AG04449 (cell line): ENCODE results near the gene WBP1L.

Experiments used
- CTCF ChIA-PET: fragments of 350-600 bp; formaldehyde crosslinking; extraction: SDS; loops from one replicate; lab custom pipeline; 2021; ENCODE audit warnings: antibody characterized with exemption; lab: Yijun Ruan, JAX
- POLR2A ChIA-PET: fragments of 400-600, 350-600 bp; formaldehyde crosslinking; extraction: SDS; loops from one replicate; lab custom pipeline; 2020; ENCODE audit warnings: antibody characterized with exemption, inconsistent platforms; lab: Yijun Ruan, JAX
- DNase-seq: peaks from one replicate; pipeline ENCODE4 v3.0.0-alpha.2; 2010; ENCODE audit warnings: low read depth, low spot score
- H3K4me3 ChIP-seq: 2 replicates; pipeline ENCODE4 v1.5.1; 2011; ENCODE audit warnings: low read depth, mild to moderate bottlenecking, control low read depth, low read length
- CTCF ChIP-seq: IDR thresholded peaks from one replicate; pipeline ENCODE4 v1.5.1; 2011; ENCODE audit warnings: mild to moderate bottlenecking, moderate library complexity, low read length, control low read depth, inconsistent platforms; ENCODE audit not compliant: insufficient read depth; ENCODE audit errors: missing control alignments

Gene WBP1L

GRCh38 chr10:102801496-102801895 lies 57.7 kb downstream of the WBP1L start:
- DNase-seq: no peak
- TF ChIP-seq CTCF: no peak
- CTCF ChIA-PET: interaction anchor here (0.7 to 2.3 kb wide), 3 partner anchors 24 to 57 kb away, joined by 3 to 8 read pairs (median 4); no protein-coding TSS in a partner anchor
- POLR2A ChIA-PET: no interaction called here
- H3K4me3 ChIP-seq: no peak overlapping the region

- ChIA-PET POLR2A (no interaction called here), CTCF (interaction anchor here (0.9 to 2.3 kb wide), 3 partner anchors 25 to 75 kb away, joined by 4 to 8 read pairs (median 5); no protein-coding TSS in a partner anchor)
- DNase-seq: no peak
- no peak overlapping the region for H3K4me3 ChIP-seq
- TF ChIP-seq CTCF: no peak
Measured at GRCh38 chr10:102801978-102802377, 58.2 kb downstream of the WBP1L start.

DNA sequence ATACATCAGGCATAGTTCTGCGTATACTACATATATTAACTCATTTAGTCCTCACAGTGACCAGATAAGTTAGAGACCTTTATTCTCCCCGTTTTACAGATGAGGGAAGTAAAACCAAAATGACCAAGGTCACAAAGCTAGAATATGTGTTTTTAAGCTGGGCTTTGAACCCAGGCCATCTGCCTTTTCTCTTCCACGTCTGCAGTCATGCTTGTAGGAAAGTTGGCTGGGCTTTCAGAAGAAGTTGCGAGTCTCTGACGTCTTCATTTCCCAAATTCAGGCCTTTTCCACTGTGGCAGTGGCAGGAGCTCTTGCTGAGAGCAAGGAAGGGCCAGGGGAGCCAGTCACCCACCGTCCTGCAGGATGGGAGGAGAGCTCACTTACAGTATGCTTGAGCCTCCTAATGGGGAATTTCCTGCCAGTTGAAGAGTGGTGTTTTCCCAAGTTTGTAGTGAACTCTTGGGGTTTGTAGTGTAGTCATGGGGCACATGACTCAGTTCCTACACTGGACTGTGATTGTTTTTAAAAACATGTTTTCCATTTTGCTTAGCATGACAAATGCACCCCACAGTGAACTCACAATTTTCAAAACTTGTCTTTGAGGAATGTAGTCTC lies 59.3 kb downstream of the WBP1L start:
- ChIA-PET CTCF (interaction anchor here (0.7 to 2.3 kb wide), 5 partner anchors 13 to 99 kb away, joined by 3 to 8 read pairs (median 4); no protein-coding TSS in a partner anchor), POLR2A (interaction anchor here (0.9 to 1.0 kb wide), 2 partner anchors 26 to 27 kb away, joined by 3 read pairs; no protein-coding TSS in a partner anchor)
- H3K4me3 ChIP-seq: no peak overlapping the region
- peak; percentile 91 for DNase-seq
- TF ChIP-seq CTCF: no peak

GRCh38 chr10:102804382-102805055 lies 60.8 kb downstream of the WBP1L start:
- POLR2A ChIA-PET: no interaction called here

GRCh38 chr10:102808380-102808779 lies 64.6 kb downstream of the WBP1L start:
- ChIA-PET CTCF (no interaction called here), POLR2A (no interaction called here)
- no peak for DNase-seq
- H3K4me3 ChIP-seq: no peak overlapping the region
- no peak for TF ChIP-seq CTCF

More at GRCh38 chr10:102804382-102805055, 60.8 kb downstream of the WBP1L start:
- CTCF ChIA-PET: interaction anchor here (0.8 to 1.1 kb wide), 2 partner anchors 29 to 52 kb away, joined by 3 to 4 read pairs; no protein-coding TSS in a partner anchor
- DNase-seq: no peak
- no peak for TF ChIP-seq CTCF
- H3K4me3 ChIP-seq: no peak overlapping the region

GRCh38 chr10:102811346-102811745 lies 67.6 kb downstream of the WBP1L start:
- no peak overlapping the region for H3K4me3 ChIP-seq
- ChIA-PET POLR2A (no interaction called here), CTCF (no interaction called here)
- no peak for TF ChIP-seq CTCF
- no peak for DNase-seq
